ENCODE data around the gene PDK2.

DNA sequence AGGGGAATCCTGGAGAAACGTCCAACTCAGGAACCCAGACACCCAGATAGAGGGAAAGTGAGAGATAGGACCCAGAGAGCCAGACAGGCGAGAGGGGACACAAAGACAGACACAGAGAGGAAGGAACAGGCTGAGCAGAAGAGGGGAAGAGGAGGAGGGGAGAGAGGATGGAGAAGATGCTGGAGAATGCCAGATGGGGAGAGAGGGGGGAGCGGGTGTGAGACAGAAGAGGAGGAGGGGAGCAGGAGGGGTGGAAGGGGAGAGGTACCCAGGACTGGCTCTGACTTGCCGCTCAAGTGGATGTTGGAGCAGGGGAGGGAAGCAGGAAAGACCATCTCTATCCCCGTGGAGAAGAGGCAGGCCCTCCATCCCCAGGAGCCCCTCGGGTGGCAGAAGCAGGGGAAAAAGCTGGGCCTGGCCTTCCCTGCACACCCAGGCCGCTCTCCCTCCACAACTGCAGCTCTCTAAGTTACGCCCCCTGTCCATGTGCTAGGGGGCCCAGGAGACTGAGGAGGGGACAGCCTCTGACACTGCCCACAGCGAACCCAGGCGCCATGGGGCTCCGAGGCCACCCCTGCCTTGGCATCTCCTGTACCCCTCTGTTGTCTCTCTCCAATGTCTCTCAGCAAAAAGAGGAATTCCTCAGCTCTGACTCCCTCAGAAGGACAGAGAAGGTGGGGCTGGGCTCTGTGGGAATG is 50.5 kb downstream of the PDK2 start:
- TF ChIP-seq EZH2 (IDR thresholded peaks at IDR 0.05; ENCODE audit: borderline replicate concordance, low read depth, low read length, severe bottlenecking), result no peak
- TF ChIP-seq, protein P1, sequence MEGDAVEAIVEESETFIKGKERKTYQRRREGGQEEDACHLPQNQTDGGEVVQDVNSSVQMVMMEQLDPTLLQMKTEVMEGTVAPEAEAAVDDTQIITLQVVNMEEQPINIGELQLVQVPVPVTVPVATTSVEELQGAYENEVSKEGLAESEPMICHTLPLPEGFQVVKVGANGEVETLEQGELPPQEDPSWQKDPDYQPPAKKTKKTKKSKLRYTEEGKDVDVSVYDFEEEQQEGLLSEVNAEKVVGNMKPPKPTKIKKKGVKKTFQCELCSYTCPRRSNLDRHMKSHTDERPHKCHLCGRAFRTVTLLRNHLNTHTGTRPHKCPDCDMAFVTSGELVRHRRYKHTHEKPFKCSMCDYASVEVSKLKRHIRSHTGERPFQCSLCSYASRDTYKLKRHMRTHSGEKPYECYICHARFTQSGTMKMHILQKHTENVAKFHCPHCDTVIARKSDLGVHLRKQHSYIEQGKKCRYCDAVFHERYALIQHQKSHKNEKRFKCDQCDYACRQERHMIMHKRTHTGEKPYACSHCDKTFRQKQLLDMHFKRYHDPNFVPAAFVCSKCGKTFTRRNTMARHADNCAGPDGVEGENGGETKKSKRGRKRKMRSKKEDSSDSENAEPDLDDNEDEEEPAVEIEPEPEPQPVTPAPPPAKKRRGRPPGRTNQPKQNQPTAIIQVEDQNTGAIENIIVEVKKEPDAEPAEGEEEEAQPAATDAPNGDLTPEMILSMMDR (IDR thresholded peaks at IDR 0.05; ENCODE audit: borderline replicate concordance, extremely low read depth, low read length, poor library complexity, severe bottlenecking), result no peak
